ENCODE data around the gene HYI.
"Not testable (repeated sequence)": the region's sequence is repeated elsewhere in the genome, so short reads cannot be mapped to it uniquely, and the experiment has no call there.

Gene HYI

DNA sequence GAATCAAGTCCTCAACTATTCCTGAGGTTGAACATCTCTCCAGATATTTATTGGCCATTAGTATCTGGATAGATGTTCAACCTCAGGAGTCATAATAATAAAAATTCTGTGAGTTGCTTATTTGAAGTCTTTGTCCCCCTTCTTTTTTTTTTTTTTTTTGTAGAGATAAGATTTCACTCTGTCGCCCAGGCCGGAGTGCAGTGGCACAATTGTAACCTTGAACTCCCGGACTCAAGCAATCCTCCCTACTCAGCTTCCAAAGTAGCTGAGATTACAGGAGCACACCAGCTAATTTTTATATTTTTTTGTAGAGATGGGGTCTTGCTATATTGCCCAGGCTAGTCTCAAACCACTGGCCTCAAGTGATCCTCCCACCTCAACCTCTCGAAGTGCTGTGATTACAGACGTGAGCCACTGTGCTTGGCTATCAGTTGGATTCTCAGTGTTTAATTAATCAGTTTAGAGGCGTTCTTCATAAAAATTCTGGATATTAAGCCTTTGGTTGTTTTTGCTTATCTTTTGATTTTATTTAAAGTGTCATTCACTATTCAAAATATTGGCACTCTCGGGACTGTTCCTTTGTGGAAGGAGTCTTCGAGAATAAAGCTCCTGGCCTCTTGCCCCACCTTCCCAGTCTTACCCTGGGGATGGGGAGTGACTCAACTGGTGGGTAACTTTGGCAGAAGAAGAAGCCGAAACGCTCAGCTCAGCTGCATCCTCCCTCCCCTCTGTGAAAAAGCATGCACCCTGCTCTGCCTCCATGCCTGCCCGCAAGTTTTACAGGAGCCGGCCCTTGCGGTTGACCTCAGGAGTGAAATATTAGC is 11.2 kb upstream of the HYI start:
- H3K4me3 ChIP-seq (replicated peaks; ENCODE audit: low read depth, low read length) = no peak overlapping the region
- no peak for DNase-seq (ENCODE audit: extremely low read depth, low read depth)
- TF ChIP-seq CTCF (IDR thresholded peaks at IDR 0.05; ENCODE audit: low read depth, low read length, missing control alignments) = no peak

DNA sequence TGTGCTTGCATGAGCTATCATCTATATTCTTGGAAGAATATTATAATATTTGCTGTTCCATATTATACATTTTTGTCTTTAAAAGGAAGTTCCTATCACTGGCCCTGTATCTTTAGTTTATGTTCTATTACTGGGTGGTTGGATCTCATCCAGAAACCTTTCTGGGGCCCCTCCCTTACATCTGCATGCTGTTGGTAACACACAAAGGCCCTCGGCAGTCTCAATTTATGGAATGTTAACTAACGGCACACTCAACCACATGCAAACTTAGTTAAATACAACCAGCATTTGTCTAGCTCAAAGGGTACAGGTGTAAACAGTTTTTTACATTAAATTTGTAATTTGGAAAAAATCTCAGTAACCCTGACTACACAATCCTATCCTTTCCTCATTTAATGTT is 9.7 kb upstream of the HYI start:
- TF ChIP-seq CTCF (IDR thresholded peaks at IDR 0.05; ENCODE audit: low read depth, low read length, missing control alignments) = no peak
- no peak for DNase-seq (ENCODE audit: extremely low read depth, low read depth)
- H3K4me3 ChIP-seq (replicated peaks; ENCODE audit: low read depth, low read length) = no peak overlapping the region

DNA sequence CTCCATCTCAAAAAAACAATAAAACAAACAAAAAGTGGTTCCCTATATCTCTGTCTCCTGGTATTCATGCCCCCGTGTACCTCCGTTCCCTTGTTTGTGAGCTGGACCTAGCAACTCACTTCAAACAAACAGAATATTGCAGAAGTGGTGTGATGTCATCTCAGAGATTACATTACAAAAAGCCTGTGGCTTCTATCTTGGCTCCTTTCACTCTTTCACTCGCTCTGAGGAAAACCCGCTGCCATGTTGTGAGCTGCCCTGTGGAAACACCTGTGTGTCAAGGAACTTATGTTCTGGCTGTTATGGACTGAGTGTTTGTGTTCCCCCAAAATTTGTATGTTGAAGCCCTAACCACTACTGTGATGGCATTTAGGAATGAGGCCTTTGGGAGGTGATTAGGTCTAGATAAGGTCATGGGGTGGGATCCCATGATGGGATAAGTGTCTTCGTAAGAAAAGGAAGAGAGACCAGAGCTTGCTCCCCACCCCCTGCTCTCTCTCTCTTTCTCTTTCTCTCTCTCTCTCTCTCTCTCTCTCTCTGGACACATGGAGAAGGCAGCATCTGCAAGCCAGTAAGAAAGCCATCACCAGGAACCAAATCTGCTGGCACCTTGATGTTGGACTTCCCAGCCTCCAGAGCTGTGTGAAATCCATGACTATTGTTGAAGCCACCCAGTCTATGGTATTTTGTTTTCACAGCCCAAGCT is 7.4 kb upstream of the HYI start:
- no peak for TF ChIP-seq CTCF (IDR thresholded peaks at IDR 0.05; ENCODE audit: low read depth, low read length, missing control alignments)
- DNase-seq (ENCODE audit: extremely low read depth, low read depth) = no peak
- no peak overlapping the region for H3K4me3 ChIP-seq (replicated peaks; ENCODE audit: low read depth, low read length)

- H3K4me3 ChIP-seq (replicated peaks; ENCODE audit: low read depth, low read length); DNase-seq (ENCODE audit: extremely low read depth, low read depth): not testable (repeated sequence)
Measured at GRCh38 chr1:43458379-43458778, 4.6 kb upstream of the HYI start.

DNA sequence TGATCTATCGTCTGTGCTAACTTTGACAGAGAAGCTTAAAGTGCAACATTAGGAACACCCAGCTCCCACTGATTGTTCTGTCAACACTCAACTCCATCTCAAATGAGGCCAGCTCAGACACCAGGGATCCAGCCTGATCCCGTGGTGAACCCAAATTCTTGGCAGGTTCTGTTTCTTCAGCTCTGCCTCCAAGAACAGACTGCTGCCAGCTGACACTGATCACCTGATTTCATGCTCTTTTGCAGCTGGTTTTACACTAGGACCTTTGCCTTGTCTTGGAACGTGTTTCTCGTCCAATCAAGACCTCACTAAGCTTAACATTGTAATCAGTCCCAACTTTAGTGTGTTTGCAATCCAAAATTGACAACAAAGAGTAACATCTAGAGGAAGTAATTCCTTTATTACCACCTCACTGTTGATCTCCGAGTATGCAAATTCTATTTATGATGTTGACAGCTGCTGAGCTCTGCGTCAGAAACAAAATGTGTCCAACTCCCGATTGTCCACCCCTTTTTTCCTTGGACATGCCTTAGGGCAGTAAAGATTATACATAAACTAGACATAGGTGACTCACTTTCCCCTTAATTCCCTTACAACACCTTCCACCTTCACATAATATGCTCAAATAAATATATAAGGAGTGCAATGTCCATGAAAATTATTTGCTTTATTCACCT is 1.6 kb upstream of the HYI start:
- no peak for DNase-seq (ENCODE audit: extremely low read depth, low read depth)
- H3K4me3 ChIP-seq (replicated peaks; ENCODE audit: low read depth, low read length) = no peak overlapping the region
- TF ChIP-seq CTCF (IDR thresholded peaks at IDR 0.05; ENCODE audit: low read depth, low read length, missing control alignments) = no peak

DNA sequence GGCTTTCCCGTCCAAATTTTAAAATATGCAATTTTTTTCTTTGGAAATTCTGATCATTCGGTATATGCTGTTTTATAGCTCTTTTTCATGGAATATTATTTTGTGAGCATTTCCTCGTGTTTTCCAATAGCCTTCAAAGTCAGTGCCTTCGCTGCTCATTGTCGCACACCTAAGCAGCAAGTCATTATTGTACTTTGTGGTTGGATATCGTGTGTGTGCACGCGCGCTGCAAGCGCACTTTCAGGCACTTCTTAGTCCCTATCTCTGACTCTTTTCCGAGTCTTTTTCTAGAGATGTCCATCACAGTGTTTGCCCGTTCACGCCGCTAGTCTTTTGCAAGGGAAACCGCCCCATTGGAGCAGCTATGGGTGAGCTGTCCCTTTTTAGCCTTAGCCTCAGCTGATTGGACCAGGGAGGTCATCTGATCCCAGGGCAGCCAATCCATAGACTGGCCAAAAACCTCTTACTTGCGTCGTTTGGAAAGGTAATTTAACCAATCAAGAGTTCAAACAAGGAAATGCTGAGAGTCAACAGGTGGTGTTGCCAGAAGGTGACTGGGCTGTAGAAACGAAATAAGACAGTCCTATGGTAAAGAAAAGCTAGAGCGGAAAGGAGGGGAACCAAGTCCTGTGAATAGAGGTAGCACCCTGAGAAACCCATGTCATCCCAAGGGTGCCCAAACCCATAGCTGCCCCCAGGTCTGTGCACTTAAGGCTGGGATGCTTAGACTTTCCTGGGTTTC is 710 bp upstream of the HYI start:
- H3K4me3 ChIP-seq (replicated peaks; ENCODE audit: low read depth, low read length) = peak overlapping the region; percentile 45
- no peak for TF ChIP-seq CTCF (IDR thresholded peaks at IDR 0.05; ENCODE audit: low read depth, low read length, missing control alignments)
- peak; percentile 56 for DNase-seq (ENCODE audit: extremely low read depth, low read depth)
